HG03354 (cell line): ENCODE measurements around the gene TMEM213.

Experiments
- ATAC-seq: cut with Tn5 transposase; IDR thresholded peaks from one replicate; pipeline ENCODE4 v1.9.1; 2021; ENCODE audit warnings: mild to moderate bottlenecking; ENCODE audit not compliant: unreplicated experiment, poor library complexity, severe bottlenecking

The TMEM213 gene, protein sequence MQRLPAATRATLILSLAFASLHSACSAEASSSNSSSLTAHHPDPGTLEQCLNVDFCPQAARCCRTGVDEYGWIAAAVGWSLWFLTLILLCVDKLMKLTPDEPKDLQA

GRCh38 chr7:138797715-138798320 is at the start of gene TMEM213, which contains the start of gene ATP6V0A4:
TMEM213 (plus strand) TSS chr7:138797994; CDS start chr7:138798105, 111 bp downstream.
ATP6V0A4 (minus strand) TSS chr7:138798196; CDS start chr7:138771247, 26,949 bp downstream.
- ATAC-seq, result no peak

- no peak for ATAC-seq
Observed at GRCh38 chr7:138748666-138749065, 49.1 kb upstream of the TMEM213 start.

DNA sequence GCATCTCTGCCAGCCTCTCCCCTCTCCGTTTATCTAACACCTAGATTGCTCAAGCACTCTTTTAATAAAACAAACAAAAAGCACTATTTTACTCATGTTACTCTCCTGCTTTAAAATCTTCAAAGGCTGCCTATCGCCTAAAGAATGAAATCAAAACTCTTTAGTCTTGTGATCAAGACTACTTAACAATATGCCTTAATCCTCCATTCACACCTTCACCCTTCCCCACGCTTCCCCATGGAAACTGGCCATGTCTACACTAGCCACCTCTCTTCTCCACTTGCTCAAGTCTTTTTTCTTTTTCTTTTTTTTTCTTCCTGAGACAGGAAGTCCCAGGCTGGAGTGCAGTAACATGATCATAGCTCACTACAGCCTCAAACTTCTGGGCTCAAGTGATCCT is 47.8 kb upstream of the TMEM213 start:
- ATAC-seq, result no peak

- ATAC-seq, result no peak
Observed at GRCh38 chr7:138750473-138750872, 47.3 kb upstream of the TMEM213 start.

GRCh38 chr7:138750901-138751464 is 46.8 kb upstream of the TMEM213 start:
- no peak for ATAC-seq

GRCh38 chr7:138752518-138753149 is 45.2 kb upstream of the TMEM213 start:
- ATAC-seq, result peak; percentile 91

DNA sequence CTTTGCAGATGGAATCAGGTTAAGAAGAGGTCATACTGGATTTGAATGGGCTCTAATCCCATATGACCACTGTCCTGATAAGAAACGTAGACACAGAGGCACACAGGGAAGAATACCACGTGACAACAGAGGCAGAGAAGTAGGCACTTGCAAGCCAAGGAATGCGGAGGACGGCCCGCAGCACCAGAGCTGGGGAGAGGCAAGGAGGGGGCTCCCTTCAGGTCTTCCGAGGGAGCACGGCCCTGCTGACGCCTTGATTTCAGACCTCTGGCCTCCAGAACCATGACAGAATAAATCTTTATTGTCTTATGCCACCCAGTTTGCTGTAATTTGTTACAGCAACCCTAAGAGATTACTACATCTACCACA is 44.7 kb upstream of the TMEM213 start:
- no peak for ATAC-seq

DNA sequence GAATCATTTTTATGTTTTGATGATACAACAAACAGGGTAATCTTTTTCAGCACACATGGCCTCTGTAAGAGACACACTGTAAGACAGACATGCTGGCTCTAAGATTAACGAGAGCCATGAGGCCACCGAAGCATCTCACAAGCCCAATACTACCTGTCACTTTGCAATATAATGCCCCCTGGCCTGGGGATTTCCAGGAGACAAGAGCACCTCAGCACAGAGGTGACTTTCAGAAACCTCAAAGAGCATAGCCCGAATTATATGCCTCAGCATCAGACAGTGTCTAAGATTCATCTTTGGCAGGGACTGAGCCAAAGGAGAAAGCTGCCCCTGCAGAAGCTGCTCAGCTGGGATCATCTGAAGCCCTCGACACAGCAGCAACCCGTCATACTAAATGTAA is 44.2 kb upstream of the TMEM213 start:
- ATAC-seq, result no peak

- no peak for ATAC-seq
Observed at GRCh38 chr7:138755331-138755747, 42.5 kb upstream of the TMEM213 start.

DNA sequence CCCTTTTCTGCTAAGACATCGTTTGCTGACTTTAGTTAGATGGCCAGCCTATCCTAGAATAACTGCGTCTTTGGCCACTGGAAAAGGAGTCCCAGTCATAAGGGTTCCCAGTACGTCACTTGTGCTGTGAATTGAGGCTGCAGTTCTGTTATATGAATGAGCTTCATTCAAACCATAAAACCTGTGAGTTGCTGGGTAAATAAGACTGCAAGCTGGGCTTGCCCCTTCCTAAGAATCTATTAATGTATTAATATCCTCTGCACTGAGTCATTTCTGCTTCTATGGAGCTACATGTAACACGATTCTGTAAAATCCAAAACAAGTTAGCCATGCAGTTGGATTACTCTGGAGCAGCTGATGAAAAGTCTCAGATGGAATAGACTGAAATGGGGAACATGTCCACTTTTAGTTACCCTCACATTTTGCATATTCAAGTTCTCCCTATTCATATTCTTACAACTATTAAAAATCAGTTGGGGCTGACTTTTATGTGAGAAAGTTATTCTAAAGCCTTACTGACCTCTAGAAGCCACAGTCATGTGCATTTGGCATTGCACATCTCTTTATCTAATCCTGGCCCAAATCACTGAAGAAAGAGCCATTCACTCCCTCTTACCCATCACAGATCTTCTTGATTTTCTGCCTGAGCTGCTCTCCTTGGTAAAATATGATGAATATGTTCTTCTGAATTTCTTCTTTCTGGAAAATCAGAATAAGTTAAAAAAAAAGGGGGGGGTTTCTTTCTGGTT is 41.8 kb upstream of the TMEM213 start:
- no peak for ATAC-seq

GRCh38 chr7:138756591-138757242 is 41.1 kb upstream of the TMEM213 start:
- ATAC-seq, result no peak

- no peak for ATAC-seq
Observed at GRCh38 chr7:138768241-138768640, 29.6 kb upstream of the TMEM213 start.

DNA sequence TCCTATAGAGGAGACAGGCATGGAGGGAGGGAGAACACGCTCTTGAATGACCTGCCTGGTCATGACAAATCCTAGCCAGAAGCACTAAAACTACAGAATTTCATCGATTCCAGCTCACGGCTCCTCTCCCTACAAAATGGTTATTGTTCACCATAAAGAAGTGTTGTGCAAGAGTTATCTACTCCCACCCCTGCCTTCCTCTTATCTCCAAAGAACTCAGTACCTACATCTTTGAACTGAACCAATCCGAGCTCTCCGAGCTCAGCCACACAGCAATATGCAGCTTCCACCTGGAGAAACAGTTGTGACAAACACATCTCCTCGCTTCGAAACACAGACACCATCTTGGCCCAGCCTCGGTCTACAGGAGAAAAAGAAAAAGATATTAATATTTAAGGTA is 26.9 kb upstream of the TMEM213 start:
- ATAC-seq, result no peak

GRCh38 chr7:138773176-138773575 is 24.6 kb upstream of the TMEM213 start:
- no peak for ATAC-seq

DNA sequence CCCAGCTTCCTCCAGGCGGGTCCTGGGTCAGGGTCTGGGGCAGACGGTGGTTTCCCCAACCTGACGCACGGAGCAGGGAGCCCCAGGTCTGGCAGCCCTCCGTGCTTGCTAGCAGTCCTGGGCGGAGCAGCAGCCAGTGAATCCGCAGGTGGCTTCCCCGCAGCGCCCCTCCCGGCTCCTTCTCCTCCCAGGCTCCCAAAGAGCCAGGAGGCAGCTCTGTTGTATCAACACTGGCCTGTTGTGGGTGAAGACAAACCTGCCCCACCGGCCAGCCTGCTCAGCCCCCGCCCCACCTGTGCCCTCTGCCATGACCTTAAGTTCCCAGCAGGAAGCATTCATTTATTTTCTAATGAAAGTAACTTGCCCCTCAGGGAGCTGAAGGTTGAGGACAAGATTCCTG is 24.0 kb upstream of the TMEM213 start:
- no peak for ATAC-seq

GRCh38 chr7:138776166-138776833 is 21.5 kb upstream of the TMEM213 start:
- ATAC-seq, result no peak

GRCh38 chr7:138781004-138781403 is 16.8 kb upstream of the TMEM213 start:
- no peak for ATAC-seq

DNA sequence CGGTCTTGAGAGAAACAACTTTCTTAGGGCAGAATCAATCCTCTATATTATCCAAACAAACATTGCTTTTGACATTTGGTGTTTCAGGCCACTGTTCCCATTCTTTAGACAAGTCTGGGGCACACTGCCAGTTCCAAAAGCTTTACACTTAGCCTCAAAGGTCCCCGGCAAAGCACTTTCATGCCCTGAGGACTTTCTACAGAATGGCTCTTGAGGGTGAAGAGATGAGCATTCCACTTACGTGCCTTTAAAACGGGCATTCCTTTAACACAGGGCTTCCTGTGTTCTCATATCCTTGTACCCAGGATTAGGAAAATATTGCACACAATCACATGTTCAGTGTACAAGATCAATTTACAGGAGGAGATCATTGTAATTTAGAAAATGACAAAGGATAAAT is 13.1 kb upstream of the TMEM213 start:
- ATAC-seq, result no peak
